ENCODE data around the gene CDYL2.

DNA sequence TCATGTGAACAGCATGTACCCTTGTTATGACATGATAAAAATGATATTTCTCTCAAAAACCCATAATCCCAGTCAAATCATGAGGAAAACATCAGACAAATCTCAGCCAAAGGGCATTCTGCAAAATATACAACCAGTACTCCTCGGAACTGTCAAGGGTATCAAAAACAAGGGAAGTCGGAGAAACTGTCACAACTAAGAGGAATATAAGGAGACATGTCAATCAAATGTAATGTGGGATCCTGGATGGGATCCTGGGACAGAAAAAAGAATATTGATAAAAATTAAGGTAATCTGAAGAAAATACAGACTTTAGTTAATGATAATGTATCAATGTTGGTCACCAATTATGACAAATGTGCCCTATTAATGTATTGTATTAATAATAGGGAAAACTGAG is 15.6 kb upstream of the CDYL2 start:
- TF ChIP-seq, protein P1, sequence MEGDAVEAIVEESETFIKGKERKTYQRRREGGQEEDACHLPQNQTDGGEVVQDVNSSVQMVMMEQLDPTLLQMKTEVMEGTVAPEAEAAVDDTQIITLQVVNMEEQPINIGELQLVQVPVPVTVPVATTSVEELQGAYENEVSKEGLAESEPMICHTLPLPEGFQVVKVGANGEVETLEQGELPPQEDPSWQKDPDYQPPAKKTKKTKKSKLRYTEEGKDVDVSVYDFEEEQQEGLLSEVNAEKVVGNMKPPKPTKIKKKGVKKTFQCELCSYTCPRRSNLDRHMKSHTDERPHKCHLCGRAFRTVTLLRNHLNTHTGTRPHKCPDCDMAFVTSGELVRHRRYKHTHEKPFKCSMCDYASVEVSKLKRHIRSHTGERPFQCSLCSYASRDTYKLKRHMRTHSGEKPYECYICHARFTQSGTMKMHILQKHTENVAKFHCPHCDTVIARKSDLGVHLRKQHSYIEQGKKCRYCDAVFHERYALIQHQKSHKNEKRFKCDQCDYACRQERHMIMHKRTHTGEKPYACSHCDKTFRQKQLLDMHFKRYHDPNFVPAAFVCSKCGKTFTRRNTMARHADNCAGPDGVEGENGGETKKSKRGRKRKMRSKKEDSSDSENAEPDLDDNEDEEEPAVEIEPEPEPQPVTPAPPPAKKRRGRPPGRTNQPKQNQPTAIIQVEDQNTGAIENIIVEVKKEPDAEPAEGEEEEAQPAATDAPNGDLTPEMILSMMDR (conservative IDR thresholded peaks at IDR 0.05; ENCODE audit: low read length): no peak
- TF ChIP-seq EZH2phosphoT487 (IDR thresholded peaks at IDR 0.05; ENCODE audit: borderline replicate concordance, low read depth, low read length): no peak
